Measurements from ENCODE around the gene ACACA. TPM values are rescaled to one million over a fixed set of nuclear protein-coding genes. Genes with fewer than 3 reads are reported as not detected.

Gene ACACA
- total RNA-seq, 1 donor from 2014 or later = 111 TPM

GRCh38 chr17:37283414-37283961, 123.1 kb downstream of the ACACA start:
- H3K4me1 Mint-ChIP-seq (ENCODE audit: low read depth) = peaks cover 3% of the 10 kb centered on the region
- H3K27me3 Mint-ChIP-seq = no peaks in the 10 kb centered on the region
- peaks cover 10% of the 10 kb centered on the region for H3K36me3 Mint-ChIP-seq (ENCODE audit: insufficient read depth)
- no peak overlapping the region for H3K27ac Mint-ChIP-seq
- no peak for TF ChIP-seq CTCF (IDR thresholded peaks at IDR 0.05; ENCODE audit: unreplicated experiment)
- DNase-seq (ENCODE audit: low spot score, unreplicated experiment) = no peak
- no peaks in the 10 kb centered on the region for H3K9me3 Mint-ChIP-seq (ENCODE audit: low read depth)
- H3K4me3 Mint-ChIP-seq (ENCODE audit: low read depth) = no peak overlapping the region

GRCh38 chr17:37280841-37281240, 125.8 kb downstream of the ACACA start:
- TF ChIP-seq CTCF (IDR thresholded peaks at IDR 0.05; ENCODE audit: unreplicated experiment) = no peak
- H3K36me3 Mint-ChIP-seq (ENCODE audit: insufficient read depth) = peaks cover 18% of the 10 kb centered on the region
- H3K4me3 Mint-ChIP-seq (ENCODE audit: low read depth) = no peak overlapping the region
- H3K9me3 Mint-ChIP-seq (ENCODE audit: low read depth) = no peaks in the 10 kb centered on the region
- peaks cover 8% of the 10 kb centered on the region for H3K4me1 Mint-ChIP-seq (ENCODE audit: low read depth)
- no peak for DNase-seq (ENCODE audit: low spot score, unreplicated experiment)
- H3K27ac Mint-ChIP-seq = no peak overlapping the region
- H3K27me3 Mint-ChIP-seq = no peaks in the 10 kb centered on the region

GRCh38 chr17:37278247-37278894, 128.3 kb downstream of the ACACA start:
- no peak for TF ChIP-seq CTCF (IDR thresholded peaks at IDR 0.05; ENCODE audit: unreplicated experiment)
- H3K27ac Mint-ChIP-seq = peak overlapping the region; percentile 26
- no peak overlapping the region for H3K4me3 Mint-ChIP-seq (ENCODE audit: low read depth)
- H3K36me3 Mint-ChIP-seq (ENCODE audit: insufficient read depth) = peaks cover 30% of the 10 kb centered on the region
- no peak for DNase-seq (ENCODE audit: low spot score, unreplicated experiment)
- no peaks in the 10 kb centered on the region for H3K27me3 Mint-ChIP-seq
- no peaks in the 10 kb centered on the region for H3K9me3 Mint-ChIP-seq (ENCODE audit: low read depth)
- peaks cover 8% of the 10 kb centered on the region for H3K4me1 Mint-ChIP-seq (ENCODE audit: low read depth)

GRCh38 chr17:37276475-37276874, 130.2 kb downstream of the ACACA start:
- H3K27me3 Mint-ChIP-seq = no peaks in the 10 kb centered on the region
- no peak overlapping the region for H3K27ac Mint-ChIP-seq
- H3K36me3 Mint-ChIP-seq (ENCODE audit: insufficient read depth) = peaks cover 22% of the 10 kb centered on the region
- DNase-seq (ENCODE audit: low spot score, unreplicated experiment) = no peak
- H3K4me3 Mint-ChIP-seq (ENCODE audit: low read depth) = no peak overlapping the region
- no peak for TF ChIP-seq CTCF (IDR thresholded peaks at IDR 0.05; ENCODE audit: unreplicated experiment)
- no peaks in the 10 kb centered on the region for H3K9me3 Mint-ChIP-seq (ENCODE audit: low read depth)
- H3K4me1 Mint-ChIP-seq (ENCODE audit: low read depth) = peaks cover 8% of the 10 kb centered on the region

- Mint-ChIP-seq H3K4me1 (ENCODE audit: low read depth) (peaks cover 13% of the 10 kb centered on the region), H3K36me3 (ENCODE audit: insufficient read depth) (peaks cover 27% of the 10 kb centered on the region), H3K27ac (no peak overlapping the region), H3K9me3 (ENCODE audit: low read depth) (no peaks in the 10 kb centered on the region), H3K4me3 (ENCODE audit: low read depth) (no peak overlapping the region), H3K27me3 (no peaks in the 10 kb centered on the region)
- no peak for DNase-seq (ENCODE audit: low spot score, unreplicated experiment)
- no peak for TF ChIP-seq CTCF (IDR thresholded peaks at IDR 0.05; ENCODE audit: unreplicated experiment)
Measured at GRCh38 chr17:37274461-37274860, 132.2 kb downstream of the ACACA start.
